CD1c-positive myeloid dendritic cell (primary cell): ENCODE measurements around the gene SEC14L2.

Source experiments
- DNase-seq: peaks from one replicate; pipeline ENCODE4 v3.0.0-alpha.2; 2016; ENCODE audit errors: extremely low spot score

The SEC14L2 gene

GRCh38 chr22:30396871-30397655 is at the start of gene SEC14L2:
SEC14L2 (plus strand) TSS chr22:30397018; CDS start chr22:30397117, 99 bp downstream.
- DNase-seq = peak; percentile 49

DNA sequence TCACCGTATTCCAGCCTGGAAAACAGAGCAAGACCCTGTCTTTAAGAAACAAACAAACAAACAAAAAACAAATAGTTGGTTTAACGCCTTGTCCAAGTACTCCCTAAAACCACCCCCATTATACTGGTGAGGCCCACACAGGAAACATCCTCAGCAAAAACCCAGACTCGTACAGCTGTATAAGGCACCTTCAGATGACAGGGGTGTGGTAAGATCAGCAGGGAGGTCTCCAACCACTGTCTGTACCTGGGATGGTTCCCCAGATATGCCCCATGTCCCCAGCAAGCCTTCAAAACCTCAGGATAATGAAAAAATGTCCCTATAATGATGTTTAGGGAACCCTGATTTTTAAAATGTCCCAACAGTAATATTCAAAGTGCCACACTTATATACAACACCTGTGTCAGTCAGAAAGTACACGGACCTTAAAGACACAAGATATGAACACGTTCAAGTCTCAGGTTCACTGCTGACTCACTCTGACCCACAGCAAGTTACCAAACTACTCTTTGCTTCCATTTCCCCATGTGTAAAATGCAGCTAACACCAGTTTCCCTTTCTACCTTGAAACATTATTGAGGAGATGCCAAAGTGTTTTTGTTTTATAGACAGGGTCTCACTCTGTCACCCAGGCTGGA is 49.4 kb upstream of the SEC14L2 start:
- DNase-seq = no peak

DNA sequence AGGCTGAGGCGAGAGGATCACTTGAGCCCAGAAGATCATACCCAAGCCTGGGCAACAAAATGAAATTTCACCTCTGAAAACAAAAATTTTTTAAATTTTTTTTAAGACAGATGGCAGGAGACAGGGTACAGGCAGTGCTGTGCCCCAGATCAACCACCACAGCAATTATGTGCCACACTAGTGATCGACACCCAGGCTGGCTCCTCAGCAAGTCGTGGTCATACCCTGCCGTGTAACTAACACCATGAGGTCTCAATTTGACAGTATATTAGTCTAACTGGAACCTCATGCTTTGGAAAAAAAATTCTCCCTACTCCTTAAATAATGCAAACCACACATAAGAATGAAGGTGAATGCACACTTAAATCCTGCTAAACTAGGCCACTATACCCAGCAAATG is 48.4 kb upstream of the SEC14L2 start:
- no peak for DNase-seq

DNA sequence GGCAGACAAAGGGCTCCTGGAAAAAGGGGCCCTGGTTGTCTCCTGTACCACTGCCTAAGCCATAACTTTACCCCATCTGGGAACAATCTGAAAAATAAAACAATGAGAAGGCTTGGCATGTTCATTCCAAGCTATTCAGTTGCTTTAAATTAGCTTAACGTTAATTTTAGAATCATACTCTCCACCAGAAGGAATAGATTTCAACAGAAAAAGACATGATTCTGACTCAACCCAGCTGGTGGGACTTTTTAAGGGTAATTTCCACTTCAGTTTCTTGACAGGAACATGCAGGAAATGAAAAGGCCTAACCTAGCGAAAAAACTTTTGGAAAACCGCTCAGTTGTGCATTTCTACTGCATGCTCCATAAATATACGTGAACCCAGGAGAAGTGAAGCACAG is 48.0 kb upstream of the SEC14L2 start:
- no peak for DNase-seq

DNA sequence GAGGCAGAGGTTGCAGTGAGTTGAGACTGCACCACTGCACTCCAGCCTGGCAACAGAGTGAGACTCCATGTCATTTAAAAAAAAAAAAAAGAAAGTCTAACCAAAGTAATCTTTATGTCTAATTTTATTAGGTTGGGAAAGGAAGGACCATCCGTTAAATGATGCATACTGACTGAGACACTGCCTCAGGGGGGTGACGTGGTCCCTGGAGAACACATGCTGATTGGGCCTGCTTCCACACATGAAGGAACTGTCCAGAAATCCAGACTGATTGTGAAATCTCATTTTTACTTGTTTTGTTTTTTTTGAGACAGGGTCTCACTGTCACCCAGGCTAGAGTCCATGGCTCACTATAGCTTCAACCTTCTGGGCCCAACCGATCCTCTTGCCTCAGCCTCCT is 45.6 kb upstream of the SEC14L2 start:
- no peak for DNase-seq

DNA sequence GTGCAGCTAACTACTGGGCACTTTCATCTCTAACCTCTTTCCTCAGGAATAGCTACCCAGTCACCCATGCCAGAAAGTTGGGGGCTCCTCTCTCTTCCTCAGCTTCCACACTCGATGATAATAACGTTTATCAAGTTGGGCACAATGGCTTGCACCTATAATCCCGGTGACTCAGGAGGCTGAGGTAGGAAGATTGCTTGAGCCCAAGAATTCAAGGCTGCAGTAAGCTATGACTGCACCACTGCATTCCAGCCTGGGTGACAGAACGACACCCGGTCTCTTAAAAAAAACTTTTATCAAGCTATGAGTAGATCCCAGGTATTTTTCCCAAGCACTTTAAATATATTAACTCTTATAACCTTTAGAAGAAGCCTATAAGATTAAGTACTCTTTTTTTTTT is 42.2 kb upstream of the SEC14L2 start:
- DNase-seq = no peak

DNA sequence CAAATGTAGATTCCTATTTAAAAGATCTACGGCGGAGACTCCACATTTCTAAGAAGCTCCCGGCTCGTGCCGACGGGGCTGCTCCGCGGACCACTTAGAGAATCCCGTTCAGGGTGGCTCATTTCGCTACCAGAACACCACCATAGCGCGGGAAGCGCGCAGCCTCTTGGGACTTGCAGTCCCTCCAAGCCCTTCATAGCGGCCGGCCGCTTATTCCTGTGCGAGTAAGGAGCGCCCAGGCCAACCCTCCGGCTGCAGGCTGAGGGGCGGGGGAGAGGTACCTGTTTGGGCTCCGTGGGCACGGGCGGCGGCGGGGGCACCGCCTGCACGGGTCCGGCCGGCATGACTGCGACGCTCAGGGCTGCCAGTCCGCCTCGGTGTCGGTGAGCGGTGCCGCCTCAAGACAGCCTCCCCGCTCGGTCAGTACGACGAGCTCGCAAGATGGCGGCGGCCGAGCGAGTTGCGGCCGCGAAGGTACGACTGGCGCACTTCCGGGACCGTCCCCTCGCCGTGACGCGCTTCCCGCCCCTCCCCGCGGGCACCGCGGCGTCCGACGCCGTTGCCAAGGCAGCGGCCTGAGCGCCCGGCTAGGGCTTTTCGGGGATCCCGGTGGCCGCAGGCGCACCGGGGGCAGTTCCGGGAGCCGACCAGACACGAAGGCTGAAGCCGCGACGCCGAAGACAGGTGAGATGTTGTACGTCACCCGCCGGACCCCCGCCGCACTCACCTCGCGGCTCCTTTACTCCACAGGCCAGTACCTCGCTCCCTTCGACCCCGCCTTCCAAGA is 40.2 kb upstream of the SEC14L2 start, which contains the start of the genes CCDC157 and SF3A1:
CCDC157 (plus strand) TSS at position 559 of the 787 bp plus-strand sequence. CDS start 8,994 bp downstream, outside the sequence.
SF3A1 (minus strand) TSS at position 446 of the 787 bp plus-strand sequence; CDS start at position 344, 102 bp downstream.
- DNase-seq = peak; percentile 96

- no peak for DNase-seq
These were observed 39.6 kb upstream of the SEC14L2 start for GRCh38 chr22:30357236-30357570.

DNA sequence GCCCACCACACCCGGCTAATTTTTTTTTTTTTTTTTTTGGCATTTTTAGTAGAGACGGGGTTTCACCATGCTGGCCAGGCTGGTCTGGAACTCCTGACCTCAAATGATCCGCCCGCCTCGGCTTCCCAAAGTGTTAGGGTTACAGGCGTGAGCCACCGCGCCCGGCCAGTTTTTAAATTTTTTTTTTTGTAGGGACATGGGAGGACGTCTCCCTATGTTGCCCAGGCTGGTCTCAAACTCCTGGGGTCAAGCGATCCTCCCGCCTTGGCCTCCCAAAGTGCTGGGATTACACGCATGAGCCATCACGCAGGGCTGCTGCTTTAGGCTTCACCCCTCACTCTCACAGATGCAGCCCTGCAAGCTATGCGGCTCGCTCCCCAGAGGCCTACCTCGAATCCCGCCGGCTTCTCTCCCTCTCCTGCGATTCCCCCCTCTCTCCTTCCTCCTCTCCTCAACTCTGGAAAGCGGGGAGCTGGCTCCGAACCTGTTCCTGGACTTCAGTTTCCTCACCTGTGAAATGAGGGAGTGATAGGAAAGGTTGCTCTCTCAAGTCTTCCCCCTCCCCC is 39.1 kb upstream of the SEC14L2 start:
- no peak for DNase-seq

- DNase-seq = no peak
These were observed 38.3 kb upstream of the SEC14L2 start for GRCh38 chr22:30358541-30358940.

GRCh38 chr22:30361916-30362650 is 34.7 kb upstream of the SEC14L2 start:
- DNase-seq = no peak

DNA sequence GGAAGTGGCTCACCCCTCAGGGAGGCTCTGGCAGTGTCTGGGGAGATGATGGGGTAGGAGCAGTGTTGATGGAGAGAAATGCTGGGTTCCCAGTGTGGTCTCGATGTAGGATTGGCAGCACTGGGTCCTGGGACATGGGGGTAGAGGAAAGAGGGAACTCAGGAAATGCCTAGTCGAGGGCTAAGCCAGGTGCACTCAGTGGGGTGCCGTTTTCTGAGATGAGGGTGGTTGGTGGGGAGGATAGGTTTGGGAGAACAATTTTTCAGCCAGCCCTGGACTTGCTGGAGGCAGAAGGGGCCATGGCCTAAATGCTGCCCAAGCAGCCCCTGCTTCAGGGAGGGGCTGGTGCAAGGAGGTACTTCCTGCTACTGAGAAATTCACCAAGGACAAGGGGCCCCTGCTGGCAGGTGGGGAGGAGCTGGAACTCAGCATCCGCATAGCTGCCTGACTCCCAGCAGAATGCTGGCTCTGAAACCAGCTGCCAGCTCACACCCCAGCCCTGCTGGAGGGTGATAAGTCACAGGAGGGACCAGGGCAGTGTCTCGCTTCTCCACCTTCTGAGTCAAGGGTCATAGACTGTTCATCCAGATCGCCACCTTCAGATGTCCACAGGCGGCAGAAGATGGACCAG is 34.1 kb upstream of the SEC14L2 start:
- DNase-seq = no peak

GRCh38 chr22:30365891-30366290 is 30.9 kb upstream of the SEC14L2 start:
- no peak for DNase-seq

DNA sequence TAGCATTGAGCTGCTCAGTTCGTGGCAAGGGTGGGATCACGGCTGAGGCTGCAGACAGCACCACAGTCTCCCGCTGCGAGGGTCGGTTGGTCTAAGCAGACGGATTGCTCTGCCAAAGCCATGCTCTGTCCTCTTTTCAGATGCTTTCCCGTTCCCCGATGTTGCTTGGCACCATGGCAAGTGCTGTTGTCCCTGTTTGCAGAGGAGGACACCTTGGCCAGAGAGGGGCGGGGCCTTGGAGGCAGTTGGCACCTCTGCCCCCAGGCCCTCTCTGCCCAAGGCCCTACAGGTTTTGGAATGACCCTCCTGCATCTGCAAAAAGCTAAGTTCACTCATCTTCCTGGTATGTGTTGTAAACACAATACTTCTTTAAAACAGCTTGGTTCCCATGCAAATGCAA is 28.4 kb upstream of the SEC14L2 start:
- DNase-seq = no peak

DNA sequence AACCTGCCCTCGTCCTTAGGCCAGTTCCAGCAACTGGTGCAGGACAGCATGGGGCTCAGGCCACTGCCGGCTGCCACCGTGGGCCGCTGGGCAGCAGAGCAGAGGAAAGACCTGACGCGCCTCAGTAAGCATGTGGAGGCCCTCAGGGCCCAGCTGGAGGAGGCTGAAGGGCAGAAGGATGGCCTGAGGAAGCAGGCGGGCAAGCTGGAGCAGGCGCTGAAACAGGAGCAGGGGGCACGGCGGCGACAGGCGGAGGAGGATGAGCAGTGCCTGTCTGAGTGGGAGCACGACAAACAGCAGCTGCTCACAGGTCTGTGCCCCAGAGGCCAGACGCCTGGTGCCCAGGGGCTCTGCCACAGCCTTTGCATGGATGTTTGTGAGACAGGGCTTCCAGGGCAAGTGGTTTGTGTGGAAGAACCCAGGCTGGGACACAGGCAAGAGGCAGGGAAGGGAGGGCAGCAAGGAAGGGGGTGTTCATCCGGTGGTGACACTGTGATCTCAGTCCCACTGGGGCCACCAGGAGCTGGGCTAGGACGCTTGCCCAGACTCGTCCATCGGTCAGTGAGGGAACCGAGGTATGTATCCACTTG is 26.1 kb upstream of the SEC14L2 start:
- DNase-seq = no peak

DNA sequence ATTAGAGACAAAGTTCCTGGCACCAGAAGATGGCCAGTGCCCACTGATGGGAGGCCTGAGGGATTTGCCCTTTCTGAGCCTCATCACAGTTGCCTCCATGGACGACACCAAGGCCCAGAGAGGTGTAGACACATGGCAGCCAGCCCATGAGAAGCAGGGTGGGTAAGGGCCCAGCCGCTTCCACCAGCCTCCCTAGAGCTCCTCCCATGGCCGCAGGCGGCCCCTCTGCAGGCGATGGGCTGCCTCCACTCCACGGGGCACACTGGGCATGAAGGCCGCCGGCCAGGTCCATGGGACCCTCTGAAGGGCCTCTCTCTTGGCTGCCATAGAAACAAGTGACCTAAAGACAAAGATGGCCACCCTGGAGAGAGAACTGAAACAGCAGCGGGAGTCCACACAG is 25.5 kb upstream of the SEC14L2 start:
- no peak for DNase-seq

GRCh38 chr22:30371981-30372380 is 24.8 kb upstream of the SEC14L2 start:
- DNase-seq = no peak

DNA sequence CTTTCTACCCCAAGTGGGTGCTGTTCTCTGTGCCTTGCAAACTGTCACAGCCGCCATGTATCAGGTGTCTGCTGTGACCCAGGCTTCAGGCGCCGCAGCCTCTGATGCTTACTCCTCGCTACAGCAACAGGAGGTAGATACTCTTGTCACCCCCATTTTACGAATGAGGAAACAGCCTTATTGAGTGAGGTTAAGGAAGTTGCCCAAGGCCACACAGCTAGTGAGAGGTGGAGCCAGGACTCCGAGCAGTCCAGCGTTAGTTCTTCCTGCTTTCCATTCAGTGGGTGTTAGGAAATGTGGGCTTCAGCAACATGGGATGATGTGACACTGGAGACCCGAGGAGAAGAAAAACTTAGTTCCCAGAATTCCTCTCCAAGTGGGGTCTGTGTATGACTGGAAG is 23.9 kb upstream of the SEC14L2 start:
- DNase-seq = peak; percentile 62

DNA sequence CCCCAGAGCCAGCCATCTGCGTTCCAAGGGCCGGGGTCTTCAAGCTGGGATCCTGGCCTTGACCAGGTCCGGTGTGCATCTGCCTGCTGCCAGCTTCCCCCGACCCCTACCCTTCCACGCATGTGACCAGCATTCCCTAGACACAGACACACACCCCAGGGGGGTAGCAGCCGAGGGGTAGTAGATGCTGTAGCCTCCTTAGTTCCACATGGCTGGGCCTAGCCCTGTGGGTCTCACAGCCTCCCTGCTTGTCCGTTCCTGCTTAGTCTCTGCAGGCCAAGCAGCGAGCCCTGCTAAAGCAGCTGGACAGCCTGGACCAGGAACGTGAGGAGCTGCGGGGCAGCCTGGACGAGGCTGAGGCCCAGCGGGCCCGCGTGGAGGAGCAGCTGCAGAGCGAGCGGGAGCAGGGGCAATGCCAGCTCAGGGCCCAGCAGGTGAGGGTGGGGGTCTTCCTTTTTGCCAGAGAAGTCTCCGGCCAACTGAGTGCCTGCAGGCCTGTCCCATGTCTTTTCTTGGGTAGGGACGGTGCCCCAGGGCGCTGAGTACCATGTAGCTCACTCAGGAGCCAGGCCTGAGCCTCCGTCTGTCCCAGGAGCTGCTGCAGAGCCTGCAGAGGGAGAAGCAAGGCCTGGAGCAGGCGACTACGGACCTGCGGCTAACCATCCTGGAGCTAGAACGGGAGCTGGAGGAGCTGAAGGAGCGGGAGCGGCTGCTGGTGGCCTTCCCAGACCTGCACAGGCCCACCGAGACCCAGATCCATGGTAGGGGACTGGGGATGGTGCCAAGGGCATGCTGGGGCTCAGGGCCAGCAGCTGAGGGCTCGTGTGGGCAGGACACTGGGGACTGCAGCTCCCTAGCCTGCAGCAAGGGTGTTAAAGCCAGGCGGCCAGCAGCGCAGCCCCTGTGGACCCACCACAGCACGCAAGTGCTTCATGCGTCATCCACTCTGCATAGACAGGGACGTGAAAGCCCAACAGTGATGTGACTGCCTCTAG is 23.2 kb upstream of the SEC14L2 start:
- no peak for DNase-seq
